PC-9 (cell line): Measurements from ENCODE around the gene AGBL4.

Experiments
- CTCF ChIP-seq: fragments of 200-600 bp; sonication (generic); conservative IDR thresholded peaks from 2 replicates; pipeline ENCODE4 v1.6.1; 2017; ENCODE audit warnings: mixed run types, antibody characterized with exemption, mild to moderate bottlenecking, moderate library complexity
- EZH2 ChIP-seq: fragments of 200-600 bp; sonication (generic); IDR thresholded peaks from 2 replicates; pipeline ENCODE4 v1.8.0; 2017; ENCODE audit warnings: antibody characterized with exemption, low read depth

GRCh38 chr1:48659801-48660200, 1364.0 kb downstream of the AGBL4 start:
- TF ChIP-seq CTCF = no peak
- no peak for TF ChIP-seq EZH2
